GM12874 (cell line): ENCODE data around the gene F8A1.
"Not testable (repeated sequence)": the region's sequence is repeated elsewhere in the genome, so short reads cannot be mapped to it uniquely, and the experiment has no call there.

Experiments used
- CTCF ChIP-seq: IDR thresholded peaks from 2 replicates; pipeline ENCODE4 v1.5.1; 2011; ENCODE audit warnings: low read depth, mild to moderate bottlenecking, control low read depth, low read length, moderate library complexity; ENCODE audit not compliant: insufficient read depth

The F8A1 gene

DNA sequence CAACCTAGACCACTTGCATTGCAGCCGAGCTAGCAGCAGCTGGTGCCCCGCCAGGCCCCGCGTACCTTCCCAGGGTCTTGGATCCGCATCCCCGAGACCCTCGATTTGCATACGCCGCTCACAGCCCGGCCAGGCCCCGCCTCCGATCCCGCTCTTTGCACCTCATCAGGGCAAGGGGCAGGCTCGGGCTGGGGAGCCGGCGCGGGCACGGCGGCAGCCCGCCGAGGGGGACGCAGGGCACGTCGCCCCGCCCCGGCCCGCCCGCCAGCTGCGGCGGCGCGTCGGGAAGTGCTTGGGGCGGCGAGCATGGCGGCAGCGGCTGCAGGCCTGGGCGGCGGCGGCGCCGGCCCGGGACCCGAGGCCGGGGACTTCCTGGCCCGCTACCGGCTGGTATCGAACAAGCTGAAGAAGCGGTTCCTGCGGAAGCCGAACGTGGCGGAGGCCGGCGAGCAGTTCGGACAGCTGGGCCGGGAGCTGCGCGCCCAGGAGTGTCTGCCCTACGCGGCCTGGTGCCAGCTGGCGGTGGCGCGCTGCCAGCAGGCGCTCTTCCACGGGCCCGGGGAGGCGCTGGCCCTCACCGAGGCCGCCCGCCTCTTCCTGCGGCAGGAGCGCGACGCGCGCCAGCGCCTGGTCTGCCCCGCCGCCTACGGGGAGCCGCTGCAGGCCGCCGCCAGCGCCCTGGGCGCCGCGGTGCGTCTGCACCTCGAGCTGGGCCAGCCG is at the start of gene F8A1:
Gene F8A1, plus strand, starts transcription at position 287 of the 720 bp plus-strand sequence. Its CDS starts 20 bp downstream, at position 307.
- TF ChIP-seq CTCF: not testable (repeated sequence)

DNA sequence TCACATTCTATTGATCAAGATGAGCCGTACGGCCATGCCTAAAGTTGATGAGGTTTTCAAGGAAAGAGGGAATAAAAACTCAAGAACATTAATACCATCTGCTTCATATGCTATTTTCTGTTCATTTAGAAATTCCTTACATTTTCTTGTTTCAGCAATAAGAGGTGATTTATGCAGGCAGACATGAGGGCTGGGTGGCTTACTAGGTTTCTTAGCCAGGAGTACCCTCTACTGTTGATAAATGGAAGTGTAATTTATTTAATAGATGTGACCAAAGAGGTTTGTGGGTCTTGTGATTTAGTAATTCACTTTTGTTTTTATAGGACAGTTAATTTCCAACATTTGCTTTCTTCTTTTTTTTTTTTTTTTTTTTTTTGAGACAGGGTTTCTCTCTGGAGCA is 45.3 kb upstream of the F8A1 start:
- peak; percentile 18; the same call in 1 of the 2 replicates for TF ChIP-seq CTCF

DNA sequence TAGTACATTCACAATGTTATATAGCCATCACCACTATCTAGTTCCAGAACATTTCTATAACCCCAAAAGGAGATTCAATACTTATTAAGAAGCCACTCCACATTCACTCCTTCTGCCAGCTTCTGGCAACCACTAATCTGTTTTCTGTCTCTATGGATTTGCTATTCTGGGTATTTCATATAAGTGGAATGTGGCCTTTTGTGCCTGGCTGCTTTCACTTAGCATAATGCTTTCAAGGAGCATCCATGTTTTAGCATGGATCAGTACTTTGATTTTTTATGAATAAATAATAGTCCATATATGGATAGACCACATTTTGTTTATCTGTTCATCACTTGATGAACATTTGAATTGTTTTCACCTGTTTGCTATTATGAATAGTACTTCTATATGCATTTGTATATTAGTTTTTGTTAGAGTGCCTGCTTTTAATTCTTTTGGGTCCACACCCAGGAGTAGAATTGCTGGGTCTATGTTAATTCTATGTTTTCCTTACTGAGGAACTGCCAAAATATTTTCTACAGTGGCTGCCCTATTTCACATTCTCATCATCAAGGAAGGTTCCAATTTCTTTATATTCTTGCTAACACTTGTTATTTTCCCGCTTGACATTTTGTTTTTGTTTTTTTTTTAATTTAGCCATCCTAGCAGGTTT is 35.1 kb upstream of the F8A1 start:
- TF ChIP-seq CTCF: no peak

GRCh38 chrX:154855256-154855655 is 30.9 kb upstream of the F8A1 start:
- no peak for TF ChIP-seq CTCF

- TF ChIP-seq CTCF: no peak
These were observed 12.8 kb upstream of the F8A1 start for GRCh38 chrX:154873329-154873728.

GRCh38 chrX:154890990-154891639 is 5.0 kb downstream of the F8A1 start:
- no peak for TF ChIP-seq CTCF

GRCh38 chrX:154892296-154892695 is 6.1 kb downstream of the F8A1 start:
- TF ChIP-seq CTCF: no peak
